PC-3 (cell line): ENCODE results near the gene ERMARD.

ENCODE experiments used
- EZH2 ChIP-seq: fragments of 300-600 bp; sonication (generic); IDR thresholded peaks from one replicate; pipeline ENCODE4 v1.6.1; 2017; ENCODE audit warnings: antibody characterized with exemption, mild to moderate bottlenecking, low read length; ENCODE audit not compliant: unreplicated experiment
- EZH2phosphoT487 ChIP-seq: fragments of 300-600 bp; sonication (generic); IDR thresholded peaks from 2 replicates; pipeline ENCODE4 v1.6.1; 2018; ENCODE audit warnings: mild to moderate bottlenecking, antibody characterized with exemption, low read length, borderline replicate concordance
- TF ChIP-seq, protein P1 (sequence below): fragments of 300-600 bp; sonication (generic); conservative IDR thresholded peaks from 2 replicates; pipeline ENCODE4 v1.5.1; 2017; ENCODE audit warnings: antibody characterized with exemption, low read depth, mild to moderate bottlenecking, low read length

DNA sequence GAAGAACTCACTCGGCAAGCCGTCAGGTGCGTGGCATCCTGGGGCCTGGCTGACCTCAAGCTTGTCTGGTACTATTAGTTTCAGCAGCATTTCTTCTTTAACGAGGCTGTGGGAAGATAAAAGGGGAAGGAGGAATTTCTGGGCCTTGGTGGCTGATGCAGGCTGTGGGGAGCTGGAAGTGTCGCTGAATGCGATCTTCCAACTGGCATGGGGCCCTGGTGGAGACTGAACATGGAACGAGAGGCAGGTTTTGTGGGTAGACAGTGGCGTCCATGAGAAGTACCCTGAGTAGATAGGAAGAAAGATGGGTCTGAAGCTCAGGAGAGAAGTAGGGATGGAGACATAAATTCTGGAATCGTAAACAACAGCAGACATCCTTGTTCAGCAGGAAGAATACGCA is 23.9 kb downstream of the ERMARD start:
- TF ChIP-seq, protein P1, sequence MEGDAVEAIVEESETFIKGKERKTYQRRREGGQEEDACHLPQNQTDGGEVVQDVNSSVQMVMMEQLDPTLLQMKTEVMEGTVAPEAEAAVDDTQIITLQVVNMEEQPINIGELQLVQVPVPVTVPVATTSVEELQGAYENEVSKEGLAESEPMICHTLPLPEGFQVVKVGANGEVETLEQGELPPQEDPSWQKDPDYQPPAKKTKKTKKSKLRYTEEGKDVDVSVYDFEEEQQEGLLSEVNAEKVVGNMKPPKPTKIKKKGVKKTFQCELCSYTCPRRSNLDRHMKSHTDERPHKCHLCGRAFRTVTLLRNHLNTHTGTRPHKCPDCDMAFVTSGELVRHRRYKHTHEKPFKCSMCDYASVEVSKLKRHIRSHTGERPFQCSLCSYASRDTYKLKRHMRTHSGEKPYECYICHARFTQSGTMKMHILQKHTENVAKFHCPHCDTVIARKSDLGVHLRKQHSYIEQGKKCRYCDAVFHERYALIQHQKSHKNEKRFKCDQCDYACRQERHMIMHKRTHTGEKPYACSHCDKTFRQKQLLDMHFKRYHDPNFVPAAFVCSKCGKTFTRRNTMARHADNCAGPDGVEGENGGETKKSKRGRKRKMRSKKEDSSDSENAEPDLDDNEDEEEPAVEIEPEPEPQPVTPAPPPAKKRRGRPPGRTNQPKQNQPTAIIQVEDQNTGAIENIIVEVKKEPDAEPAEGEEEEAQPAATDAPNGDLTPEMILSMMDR = no peak
- TF ChIP-seq EZH2phosphoT487 = no peak
- no peak for TF ChIP-seq EZH2
